Measurements from ENCODE around the gene MAP6.

The MAP6 gene

GRCh38 chr11:75626889-75627529 is 41.8 kb downstream of the MAP6 start:
- Mint-ChIP-seq H3K4me3 (no peak overlapping the region), H3K9me3 (ENCODE audit: low read depth) (no peaks in the 10 kb centered on the region)

GRCh38 chr11:75625991-75626888 is 42.6 kb downstream of the MAP6 start:
- Mint-ChIP-seq H3K36me3 (no peaks in the 10 kb centered on the region), H3K27ac (no peak overlapping the region), H3K4me3 (no peak overlapping the region), H3K27me3 (peaks cover 3% of the 10 kb centered on the region), H3K4me1 (ENCODE audit: low read depth) (no peaks in the 10 kb centered on the region), H3K9me3 (ENCODE audit: low read depth) (no peaks in the 10 kb centered on the region)

More at GRCh38 chr11:75626889-75627529, 41.8 kb downstream of the MAP6 start:
- peaks cover 8% of the 10 kb centered on the region for H3K27me3 Mint-ChIP-seq
- no peaks in the 10 kb centered on the region for H3K36me3 Mint-ChIP-seq
- H3K4me1 Mint-ChIP-seq (ENCODE audit: low read depth): no peaks in the 10 kb centered on the region
- no peak overlapping the region for H3K27ac Mint-ChIP-seq

DNA sequence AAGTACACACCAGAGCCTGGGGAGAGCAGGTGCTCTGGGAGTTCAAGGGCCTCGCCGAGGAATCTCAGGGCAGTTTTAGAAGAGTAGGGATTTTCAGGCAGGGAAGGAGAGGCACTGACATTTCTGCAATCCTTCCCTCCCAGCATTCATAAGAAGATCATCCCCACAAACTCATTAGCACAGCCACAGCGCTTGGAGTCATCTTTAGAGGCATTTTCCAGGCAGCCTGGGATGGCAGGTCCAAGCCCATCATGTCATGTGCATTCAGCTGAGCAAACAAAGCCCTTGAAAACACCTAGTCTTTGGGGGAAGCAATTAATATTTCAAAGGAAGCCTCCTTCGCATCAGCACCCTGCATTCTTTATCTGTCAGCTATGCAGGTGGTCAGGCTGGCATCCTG is 43.8 kb downstream of the MAP6 start:
- Mint-ChIP-seq H3K4me3 (no peak overlapping the region), H3K4me1 (ENCODE audit: low read depth) (no peaks in the 10 kb centered on the region), H3K36me3 (no peaks in the 10 kb centered on the region), H3K27me3 (peaks cover 3% of the 10 kb centered on the region), H3K27ac (no peak overlapping the region), H3K9me3 (ENCODE audit: low read depth) (no peaks in the 10 kb centered on the region)

GRCh38 chr11:75616281-75616680 is 52.6 kb downstream of the MAP6 start:
- H3K4me3 Mint-ChIP-seq: no peak overlapping the region
- H3K27ac Mint-ChIP-seq: no peak overlapping the region
- H3K27me3 Mint-ChIP-seq: peaks cover 6% of the 10 kb centered on the region
- H3K4me1 Mint-ChIP-seq (ENCODE audit: low read depth): no peaks in the 10 kb centered on the region
- H3K36me3 Mint-ChIP-seq: no peaks in the 10 kb centered on the region
- no peaks in the 10 kb centered on the region for H3K9me3 Mint-ChIP-seq (ENCODE audit: low read depth)

- Mint-ChIP-seq H3K27me3 (peaks cover 6% of the 10 kb centered on the region), H3K9me3 (ENCODE audit: low read depth) (no peaks in the 10 kb centered on the region), H3K4me1 (ENCODE audit: low read depth) (no peaks in the 10 kb centered on the region), H3K4me3 (no peak overlapping the region), H3K36me3 (no peaks in the 10 kb centered on the region), H3K27ac (no peak overlapping the region)
Measured at GRCh38 chr11:75615751-75616150, 53.1 kb downstream of the MAP6 start.

DNA sequence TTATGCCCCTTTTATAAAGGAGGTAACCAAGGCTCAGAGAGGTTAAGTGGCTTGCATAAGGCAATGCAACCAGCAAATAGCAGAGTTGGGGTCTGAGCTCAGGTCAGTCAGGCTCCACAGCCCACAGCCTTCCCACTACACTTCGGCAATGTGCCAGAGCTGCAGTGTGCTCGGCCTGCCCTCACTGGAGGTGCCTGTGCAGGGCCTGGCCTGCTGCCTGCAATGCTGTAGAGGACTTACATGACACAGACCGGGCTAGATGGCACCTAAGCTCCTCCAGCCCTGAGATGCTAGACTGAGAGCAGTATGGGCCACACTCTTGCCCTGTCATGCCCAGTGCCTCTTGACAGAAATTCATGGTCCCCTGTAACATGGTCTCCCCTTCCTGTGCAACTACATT is 57.0 kb downstream of the MAP6 start:
- Mint-ChIP-seq H3K27me3 (peaks cover 9% of the 10 kb centered on the region), H3K27ac (no peak overlapping the region), H3K4me1 (ENCODE audit: low read depth) (no peaks in the 10 kb centered on the region), H3K36me3 (no peaks in the 10 kb centered on the region), H3K4me3 (no peak overlapping the region), H3K9me3 (ENCODE audit: low read depth) (no peaks in the 10 kb centered on the region)

- Mint-ChIP-seq H3K27me3 (peaks cover 5% of the 10 kb centered on the region), H3K9me3 (ENCODE audit: low read depth) (no peaks in the 10 kb centered on the region), H3K4me3 (no peak overlapping the region), H3K27ac (no peak overlapping the region), H3K4me1 (ENCODE audit: low read depth) (no peaks in the 10 kb centered on the region), H3K36me3 (no peaks in the 10 kb centered on the region)
Measured at GRCh38 chr11:75606099-75606498, 62.7 kb downstream of the MAP6 start.

GRCh38 chr11:75603791-75604736 is 64.8 kb downstream of the MAP6 start:
- Mint-ChIP-seq H3K27me3 (peaks cover 1% of the 10 kb centered on the region), H3K4me3 (no peak overlapping the region), H3K4me1 (ENCODE audit: low read depth) (no peaks in the 10 kb centered on the region), H3K27ac (no peak overlapping the region), H3K9me3 (ENCODE audit: low read depth) (no peaks in the 10 kb centered on the region), H3K36me3 (no peaks in the 10 kb centered on the region)

GRCh38 chr11:75602951-75603350 is 65.9 kb downstream of the MAP6 start:
- Mint-ChIP-seq H3K4me1 (ENCODE audit: low read depth) (no peaks in the 10 kb centered on the region), H3K27me3 (peaks cover 1% of the 10 kb centered on the region), H3K27ac (no peak overlapping the region), H3K9me3 (ENCODE audit: low read depth) (no peaks in the 10 kb centered on the region), H3K4me3 (no peak overlapping the region), H3K36me3 (no peaks in the 10 kb centered on the region)

DNA sequence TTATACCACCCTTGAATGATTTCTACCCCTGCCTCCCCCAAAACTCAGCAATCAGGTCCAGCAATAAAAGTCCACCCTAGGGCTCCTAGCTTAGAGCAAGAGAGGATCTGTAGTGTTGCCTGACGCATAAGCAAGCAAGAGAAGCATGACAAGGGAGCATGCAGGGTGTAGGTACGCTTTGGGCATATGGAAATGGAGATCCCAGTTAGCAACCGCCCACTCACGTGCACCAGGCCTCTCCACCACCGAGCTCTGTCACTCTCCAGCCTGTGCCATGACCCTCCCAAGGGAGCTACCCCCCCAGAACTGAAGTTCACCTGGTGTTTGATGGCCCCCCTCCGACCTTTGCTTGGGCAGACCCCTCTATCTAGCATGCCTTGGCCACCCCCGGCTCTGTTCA is 67.3 kb downstream of the MAP6 start:
- no peak overlapping the region for H3K4me3 Mint-ChIP-seq
- peaks cover 1% of the 10 kb centered on the region for H3K27me3 Mint-ChIP-seq
- H3K36me3 Mint-ChIP-seq: no peaks in the 10 kb centered on the region
- H3K4me1 Mint-ChIP-seq (ENCODE audit: low read depth): no peaks in the 10 kb centered on the region
- H3K9me3 Mint-ChIP-seq (ENCODE audit: low read depth): no peaks in the 10 kb centered on the region
- no peak overlapping the region for H3K27ac Mint-ChIP-seq

- no peak overlapping the region for H3K4me3 Mint-ChIP-seq
- H3K4me1 Mint-ChIP-seq (ENCODE audit: low read depth): no peaks in the 10 kb centered on the region
- peaks cover 1% of the 10 kb centered on the region for H3K27me3 Mint-ChIP-seq
- H3K9me3 Mint-ChIP-seq (ENCODE audit: low read depth): no peaks in the 10 kb centered on the region
- H3K36me3 Mint-ChIP-seq: no peaks in the 10 kb centered on the region
- H3K27ac Mint-ChIP-seq: no peak overlapping the region
Measured at GRCh38 chr11:75600356-75600755, 68.5 kb downstream of the MAP6 start.

DNA sequence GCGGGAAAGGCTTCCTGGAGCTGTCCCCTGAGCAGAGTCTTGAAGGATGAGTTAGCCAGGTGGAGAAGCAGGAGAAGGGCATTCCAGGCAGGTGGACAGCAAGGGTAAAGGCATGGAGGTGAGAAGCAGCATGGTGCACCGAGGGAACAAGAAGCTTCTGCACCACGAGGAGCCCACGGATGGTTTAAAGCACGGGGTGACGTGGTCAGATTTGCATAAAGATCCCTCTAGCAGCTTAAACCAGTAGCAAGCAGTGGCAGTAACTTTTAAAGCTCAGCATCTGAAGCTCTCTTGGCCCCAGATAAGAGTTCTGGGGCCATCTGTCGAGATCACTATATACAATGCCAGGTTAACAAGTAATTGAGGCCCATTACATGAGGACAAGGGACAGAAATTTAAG is 69.9 kb downstream of the MAP6 start:
- Mint-ChIP-seq H3K9me3 (ENCODE audit: low read depth) (no peaks in the 10 kb centered on the region), H3K36me3 (no peaks in the 10 kb centered on the region), H3K27me3 (peaks cover 1% of the 10 kb centered on the region), H3K4me1 (ENCODE audit: low read depth) (no peaks in the 10 kb centered on the region), H3K4me3 (no peak overlapping the region), H3K27ac (no peak overlapping the region)

DNA sequence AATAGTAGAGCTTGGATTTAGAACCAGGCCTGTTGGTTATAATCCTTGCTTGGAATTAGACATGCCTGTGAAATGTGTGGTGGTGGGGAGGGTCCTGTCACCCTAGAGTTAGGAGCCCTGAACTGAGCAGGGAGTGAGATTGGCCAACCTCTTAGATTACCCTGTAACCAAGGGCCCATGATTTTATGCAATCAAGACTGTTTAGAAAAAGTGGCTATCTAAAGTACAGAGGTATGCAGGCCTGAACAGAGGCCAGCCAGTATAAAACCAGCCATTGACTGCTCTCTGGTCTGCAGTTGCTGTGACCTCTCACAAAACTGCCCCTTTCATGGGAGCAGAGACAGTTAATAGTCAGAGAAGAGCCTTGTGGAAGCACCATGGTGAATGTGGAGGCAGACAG is 70.6 kb downstream of the MAP6 start:
- no peaks in the 10 kb centered on the region for H3K4me1 Mint-ChIP-seq (ENCODE audit: low read depth)
- H3K36me3 Mint-ChIP-seq: no peaks in the 10 kb centered on the region
- H3K9me3 Mint-ChIP-seq (ENCODE audit: low read depth): no peaks in the 10 kb centered on the region
- H3K27ac Mint-ChIP-seq: no peak overlapping the region
- no peak overlapping the region for H3K4me3 Mint-ChIP-seq
- H3K27me3 Mint-ChIP-seq: peaks cover under 1% of the 10 kb centered on the region

- Mint-ChIP-seq H3K27ac (no peak overlapping the region), H3K9me3 (ENCODE audit: low read depth) (no peaks in the 10 kb centered on the region), H3K27me3 (no peaks in the 10 kb centered on the region), H3K4me1 (ENCODE audit: low read depth) (peaks cover 4% of the 10 kb centered on the region), H3K4me3 (no peak overlapping the region), H3K36me3 (no peaks in the 10 kb centered on the region)
Measured at GRCh38 chr11:75597636-75598035, 71.2 kb downstream of the MAP6 start.

GRCh38 chr11:75596914-75597313 is 71.9 kb downstream of the MAP6 start:
- Mint-ChIP-seq H3K36me3 (no peaks in the 10 kb centered on the region), H3K4me3 (no peak overlapping the region), H3K27me3 (no peaks in the 10 kb centered on the region), H3K9me3 (ENCODE audit: low read depth) (no peaks in the 10 kb centered on the region), H3K27ac (no peak overlapping the region), H3K4me1 (ENCODE audit: low read depth) (peaks cover 10% of the 10 kb centered on the region)

All from activated naive CD8-positive, alpha-beta T cell (primary cell).